WTC11 (cell line): Measurements from ENCODE around the gene DKC1.

Experiments used
- ATF1 ChIP-seq: sonication (generic); formaldehyde crosslinking; IDR thresholded peaks from 2 replicates; pipeline ENCODE4 v1.8.1; 2023; ENCODE audit warnings: mild to moderate bottlenecking, moderate library complexity, missing genetic modification reagents
- CTCF ChIP-seq: fragments of 200-600 bp; IDR thresholded peaks from 2 replicates; pipeline ENCODE4 v1.8.0; 2022; ENCODE audit warnings: antibody characterized with exemption
- E2F1 ChIP-seq: sonication (generic); formaldehyde crosslinking; IDR thresholded peaks from 2 replicates; pipeline ENCODE4 v1.8.0; 2022; ENCODE audit warnings: mild to moderate bottlenecking, missing genetic modification reagents
- EMX1 ChIP-seq: fragments of 250-450 bp; sonication (Bioruptor Pico); IDR thresholded peaks from 2 replicates; pipeline ENCODE4 v1.8.0; 2021; ENCODE audit warnings: mild to moderate bottlenecking
- ESRRA ChIP-seq: sonication (generic); formaldehyde crosslinking; IDR thresholded peaks from 2 replicates; pipeline ENCODE4 v1.8.1; 2022; ENCODE audit warnings: mild to moderate bottlenecking, missing genetic modification reagents, borderline replicate concordance
- ETV6 ChIP-seq: sonication (generic); formaldehyde crosslinking; IDR thresholded peaks from 2 replicates; pipeline ENCODE4 v1.8.1; 2022; ENCODE audit warnings: mild to moderate bottlenecking, missing genetic modification reagents
- HMGXB4 ChIP-seq: sonication (generic); formaldehyde crosslinking; IDR thresholded peaks from 2 replicates; pipeline ENCODE4 v1.8.1; 2023; ENCODE audit warnings: mild to moderate bottlenecking, moderate library complexity, missing genetic modification reagents
- NR1H2 ChIP-seq: sonication (generic); formaldehyde crosslinking; IDR thresholded peaks from 2 replicates; pipeline ENCODE4 v1.9.0; 2021; ENCODE audit warnings: mild to moderate bottlenecking, moderate library complexity, missing genetic modification reagents
- NR2C2 ChIP-seq: sonication (generic); formaldehyde crosslinking; IDR thresholded peaks from 2 replicates; pipeline ENCODE4 v1.8.0; 2022; ENCODE audit warnings: mild to moderate bottlenecking, missing genetic modification reagents
- SP1 ChIP-seq: sonication (generic); formaldehyde crosslinking; conservative IDR thresholded peaks from 2 replicates; pipeline ENCODE4 v1.8.1; 2022; ENCODE audit warnings: missing genetic modification reagents
- ZNF121 ChIP-seq: sonication (generic); formaldehyde crosslinking; IDR thresholded peaks from 2 replicates; pipeline ENCODE4 v1.8.0; 2023; ENCODE audit warnings: missing genetic modification reagents
- TF ChIP-seq, protein P1 (sequence below): sonication (generic); formaldehyde crosslinking; IDR thresholded peaks from 2 replicates; pipeline ENCODE4 v1.8.1; 2022; ENCODE audit warnings: low read depth, missing genetic modification reagents, borderline replicate concordance

GRCh38 chrX:154793084-154793795 lies 30.6 kb downstream of the DKC1 start:
- TF ChIP-seq CTCF = no peak
- no peak for TF ChIP-seq ATF1
- no peak for TF ChIP-seq ETV6
- TF ChIP-seq HMGXB4 (CRISPR knock-in tag) = no peak
- no peak for TF ChIP-seq NR2C2
- no peak for TF ChIP-seq ESRRA (CRISPR knock-in tag)
- no peak for TF ChIP-seq E2F1 (CRISPR knock-in tag)
- TF ChIP-seq NR1H2 (CRISPR knock-in tag) = no peak
- TF ChIP-seq, protein P1, sequence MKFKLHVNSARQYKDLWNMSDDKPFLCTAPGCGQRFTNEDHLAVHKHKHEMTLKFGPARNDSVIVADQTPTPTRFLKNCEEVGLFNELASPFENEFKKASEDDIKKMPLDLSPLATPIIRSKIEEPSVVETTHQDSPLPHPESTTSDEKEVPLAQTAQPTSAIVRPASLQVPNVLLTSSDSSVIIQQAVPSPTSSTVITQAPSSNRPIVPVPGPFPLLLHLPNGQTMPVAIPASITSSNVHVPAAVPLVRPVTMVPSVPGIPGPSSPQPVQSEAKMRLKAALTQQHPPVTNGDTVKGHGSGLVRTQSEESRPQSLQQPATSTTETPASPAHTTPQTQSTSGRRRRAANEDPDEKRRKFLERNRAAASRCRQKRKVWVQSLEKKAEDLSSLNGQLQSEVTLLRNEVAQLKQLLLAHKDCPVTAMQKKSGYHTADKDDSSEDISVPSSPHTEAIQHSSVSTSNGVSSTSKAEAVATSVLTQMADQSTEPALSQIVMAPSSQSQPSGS (CRISPR knock-in tag) = no peak
- no peak for TF ChIP-seq EMX1
- TF ChIP-seq SP1 (CRISPR knock-in tag) = no peak
- TF ChIP-seq ZNF121 (CRISPR knock-in tag) = no peak
